HUES48 (cell line): ENCODE measurements around the gene NOS2.

Experiments used
- H3K27ac ChIP-seq: one replicate; pipeline ENCODE4 v1.7.0; 2013; ENCODE audit warnings: low read depth, low read length, inconsistent platforms
- H3K27me3 ChIP-seq: 2 replicates; pipeline ENCODE4 v1.6.1; 2013; ENCODE audit warnings: mild to moderate bottlenecking, low read length; ENCODE audit not compliant: control insufficient read depth, insufficient read depth
- H3K36me3 ChIP-seq: 2 replicates; pipeline ENCODE4 v1.6.1; 2013; ENCODE audit warnings: low read length; ENCODE audit not compliant: control insufficient read depth, insufficient read depth
- H3K4me1 ChIP-seq: 2 replicates; pipeline ENCODE4 v1.6.1; 2013; ENCODE audit warnings: mild to moderate bottlenecking, low read length; ENCODE audit not compliant: control insufficient read depth, insufficient read depth
- H3K4me3 ChIP-seq: 2 replicates; pipeline ENCODE4 v1.5.1; 2013; ENCODE audit warnings: mild to moderate bottlenecking, low read depth, low read length
- H3K9ac ChIP-seq: 2 replicates; pipeline ENCODE4 v1.6.1; 2013; ENCODE audit warnings: mild to moderate bottlenecking, low read depth, low read length, moderate library complexity
- H3K9me3 ChIP-seq: 2 replicates; pipeline ENCODE4 v1.6.1; 2013; ENCODE audit warnings: low read length; ENCODE audit not compliant: control insufficient read depth, insufficient read depth

The NOS2 gene

DNA sequence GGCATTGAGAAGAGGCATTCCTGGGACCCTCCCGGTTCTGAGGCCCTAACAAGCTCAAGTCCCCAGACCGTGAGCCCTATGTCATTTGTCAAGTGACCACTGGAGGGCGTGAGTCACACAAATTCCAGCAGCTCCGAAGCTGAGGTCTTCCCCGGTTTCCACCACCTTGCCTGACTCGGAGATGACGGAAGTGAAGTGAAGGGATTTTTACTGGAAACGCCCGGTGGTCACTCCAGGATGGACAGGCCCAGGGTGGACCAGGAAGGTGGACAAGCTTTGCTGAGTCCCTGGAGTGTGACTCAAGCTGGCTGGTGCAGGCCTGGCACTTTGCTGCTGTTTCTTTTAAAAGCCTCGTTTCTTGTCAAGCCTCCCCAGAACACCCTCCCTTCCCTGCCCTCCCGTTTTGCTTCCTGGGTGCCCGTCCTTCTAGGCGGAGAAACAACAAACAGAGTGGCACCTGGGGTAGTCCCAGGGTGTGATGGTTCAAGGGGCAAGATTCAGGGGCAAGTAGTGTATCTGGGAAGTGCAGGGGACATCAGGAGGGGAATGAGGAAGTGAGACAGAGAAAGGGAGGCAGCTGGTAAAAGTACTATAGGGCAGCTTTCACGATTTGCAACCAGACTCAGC, 5.3 kb upstream of the NOS2 start:
- no peak overlapping the region for H3K9ac ChIP-seq

DNA sequence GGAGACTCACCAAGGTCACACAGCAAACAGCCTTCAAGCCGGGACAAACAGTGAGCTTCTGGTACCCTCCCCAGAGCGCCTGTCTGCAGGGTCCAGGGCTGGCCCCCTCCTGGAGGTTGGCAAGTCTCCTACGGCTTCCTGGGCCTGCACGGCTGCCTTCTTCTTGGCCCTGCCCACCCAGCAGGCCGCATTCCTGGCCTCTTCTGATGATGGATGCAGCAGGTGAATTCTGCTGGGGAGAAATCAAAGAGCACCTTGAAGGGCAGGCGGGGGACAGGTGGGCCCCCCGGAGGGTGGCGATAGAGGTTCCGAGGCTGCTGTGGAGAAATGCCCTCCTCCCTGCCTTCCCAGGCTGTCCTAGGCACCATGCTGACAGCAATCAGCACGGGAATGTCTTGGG, 3.8 kb upstream of the NOS2 start:
- H3K27ac ChIP-seq: no peak overlapping the region
- H3K9me3 ChIP-seq: no peaks in the 10 kb centered on the region
- no peaks in the 10 kb centered on the region for H3K36me3 ChIP-seq
- H3K9ac ChIP-seq: no peak overlapping the region
- no peaks in the 10 kb centered on the region for H3K27me3 ChIP-seq
- H3K4me1 ChIP-seq: no peaks in the 10 kb centered on the region; the same call in 1 of the 2 replicates
- H3K4me3 ChIP-seq: no peak overlapping the region

More for the DNA sequence above, 5.3 kb upstream of the NOS2 start:
- no peaks in the 10 kb centered on the region for H3K9me3 ChIP-seq
- no peaks in the 10 kb centered on the region for H3K36me3 ChIP-seq
- H3K4me1 ChIP-seq: no peaks in the 10 kb centered on the region; the same call in 1 of the 2 replicates
- H3K27ac ChIP-seq: no peak overlapping the region
- H3K27me3 ChIP-seq: no peaks in the 10 kb centered on the region
- 0 out of 2 replicates have a peak overlapping the region, but pooled peaks have one; percentile 15 for H3K4me3 ChIP-seq

DNA sequence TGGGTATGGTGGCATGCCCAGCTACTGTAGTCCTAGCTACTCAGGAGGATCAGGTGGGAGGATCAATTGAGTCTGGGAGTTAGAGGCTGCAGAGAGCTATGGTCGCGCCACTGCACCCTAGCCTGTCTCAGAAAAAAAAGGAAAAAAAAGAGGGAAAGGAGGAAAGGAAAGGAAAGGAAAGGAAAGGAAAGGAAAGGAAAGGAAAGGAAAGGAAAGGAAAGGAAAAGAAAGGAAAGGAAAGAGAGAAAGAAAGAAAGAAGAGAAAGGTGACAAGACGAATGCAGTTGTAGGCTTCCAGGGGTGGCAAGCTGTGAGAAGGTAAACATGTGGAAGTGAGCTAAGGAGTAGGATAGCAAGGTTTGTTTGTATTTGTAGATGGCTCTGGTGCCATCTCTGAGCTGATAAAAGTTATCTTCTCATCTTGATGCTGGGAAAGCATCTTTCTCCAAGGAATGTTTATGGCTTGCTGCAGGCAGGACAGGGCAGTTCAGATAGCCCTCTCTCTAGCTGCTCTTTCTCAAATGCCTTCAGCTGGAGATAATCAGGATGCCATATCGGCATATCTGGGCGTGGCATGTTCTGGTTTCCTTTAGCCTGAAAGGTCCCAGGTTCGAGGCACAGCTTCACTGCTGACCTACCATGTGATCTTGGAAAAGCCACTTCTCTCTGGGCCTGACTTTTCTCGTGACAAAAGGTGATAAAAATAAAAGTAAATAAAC, 2.8 kb upstream of the NOS2 start:
- Histone ChIP-seq H3K4me3 (no peak overlapping the region), H3K27ac (no peak overlapping the region), H3K9ac (no peak overlapping the region), H3K27me3 (no peaks in the 10 kb centered on the region), H3K36me3 (no peaks in the 10 kb centered on the region), H3K9me3 (no peaks in the 10 kb centered on the region), H3K4me1 (no peaks in the 10 kb centered on the region; the same call in 1 of the 2 replicates)

GRCh38 chr17:27802033-27802432, 1.7 kb upstream of the NOS2 start:
- Histone ChIP-seq H3K4me3 (no peak overlapping the region), H3K36me3 (no peaks in the 10 kb centered on the region), H3K27ac (no peak overlapping the region), H3K9ac (no peak overlapping the region), H3K9me3 (no peaks in the 10 kb centered on the region), H3K4me1 (no peaks in the 10 kb centered on the region; the same call in 1 of the 2 replicates), H3K27me3 (no peaks in the 10 kb centered on the region)

DNA sequence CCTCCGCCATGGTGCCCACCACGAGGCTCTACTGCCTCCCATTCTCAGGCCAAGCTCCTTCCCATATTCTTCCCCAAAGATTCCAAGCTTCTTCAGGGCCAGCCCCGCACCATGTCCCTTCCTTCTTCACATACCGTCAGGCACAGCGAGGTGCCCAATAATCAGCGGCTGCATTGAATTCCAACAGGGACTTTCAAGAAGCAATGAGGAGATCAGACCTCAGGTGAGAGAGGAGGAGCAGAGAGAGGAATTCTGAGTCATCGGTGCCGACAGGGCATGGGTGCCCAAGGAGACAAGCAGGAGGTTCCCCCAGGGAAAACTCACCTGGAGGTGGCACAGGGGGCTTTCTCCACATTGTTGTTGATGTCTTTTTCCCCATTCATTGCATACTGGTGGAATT, 2.0 kb downstream of the NOS2 start:
- no peaks in the 10 kb centered on the region for H3K9me3 ChIP-seq
- no peak overlapping the region for H3K27ac ChIP-seq
- no peaks in the 10 kb centered on the region for H3K4me1 ChIP-seq
- H3K36me3 ChIP-seq: no peaks in the 10 kb centered on the region
- peaks cover 15% of the 10 kb centered on the region for H3K27me3 ChIP-seq
- no peak overlapping the region for H3K4me3 ChIP-seq
- H3K9ac ChIP-seq: no peak overlapping the region

- Histone ChIP-seq H3K9ac (no peak overlapping the region), H3K4me1 (no peaks in the 10 kb centered on the region), H3K27me3 (peaks cover 24% of the 10 kb centered on the region), H3K9me3 (no peaks in the 10 kb centered on the region), H3K27ac (no peak overlapping the region), H3K4me3 (no peak overlapping the region), H3K36me3 (no peaks in the 10 kb centered on the region)
Measured at GRCh38 chr17:27797390-27798091, 2.8 kb downstream of the NOS2 start.

GRCh38 chr17:27793906-27794569, 6.3 kb downstream of the NOS2 start:
- no peaks in the 10 kb centered on the region for H3K4me1 ChIP-seq
- H3K4me3 ChIP-seq: peak overlapping the region; percentile 54
- no peak overlapping the region for H3K9ac ChIP-seq
- H3K27me3 ChIP-seq: peaks cover 32% of the 10 kb centered on the region
- H3K27ac ChIP-seq: no peak overlapping the region
- H3K36me3 ChIP-seq: no peaks in the 10 kb centered on the region
- H3K9me3 ChIP-seq: no peaks in the 10 kb centered on the region

DNA sequence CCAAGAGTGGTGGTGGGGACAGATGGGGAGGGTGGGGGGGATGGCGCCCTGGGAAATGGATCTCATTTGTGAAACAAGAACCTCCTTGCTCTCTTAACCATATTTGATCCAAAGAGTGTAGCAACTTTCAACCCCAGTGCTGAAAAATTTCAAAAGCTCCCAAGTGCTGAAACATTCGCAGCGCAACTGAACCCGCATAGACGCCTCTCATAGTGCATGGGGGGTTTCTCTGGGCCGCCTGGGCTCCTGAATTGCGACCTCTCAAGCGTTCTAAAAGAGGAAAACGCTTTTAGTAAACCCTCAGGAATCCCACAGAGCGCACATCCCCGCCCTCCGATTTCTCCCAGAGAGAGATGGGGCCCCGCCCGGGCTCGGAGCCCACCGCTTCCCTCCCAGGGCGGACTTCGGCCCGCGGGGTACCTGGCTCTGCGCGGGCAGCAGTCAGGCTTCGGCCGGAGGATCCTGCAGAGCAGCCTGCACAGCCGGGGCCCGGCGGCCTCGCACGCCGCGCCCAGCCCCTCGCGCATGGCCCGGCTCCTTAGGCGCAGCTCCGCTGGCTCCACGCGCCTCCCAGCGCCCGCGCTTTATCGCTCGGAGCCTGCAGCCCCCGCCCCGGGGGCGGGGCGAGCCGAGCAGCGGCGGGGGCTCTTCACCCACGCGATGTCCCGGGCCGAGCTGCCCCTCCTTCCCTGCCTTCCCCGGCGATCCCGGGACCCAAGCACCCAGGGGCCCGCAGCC, 7.0 kb downstream of the NOS2 start:
- H3K9me3 ChIP-seq: no peaks in the 10 kb centered on the region
- no peak overlapping the region for H3K9ac ChIP-seq
- H3K36me3 ChIP-seq: no peaks in the 10 kb centered on the region
- H3K4me1 ChIP-seq: no peaks in the 10 kb centered on the region
- peaks cover 32% of the 10 kb centered on the region for H3K27me3 ChIP-seq
- peak overlapping the region; percentile 54 for H3K4me3 ChIP-seq
- no peak overlapping the region for H3K27ac ChIP-seq

DNA sequence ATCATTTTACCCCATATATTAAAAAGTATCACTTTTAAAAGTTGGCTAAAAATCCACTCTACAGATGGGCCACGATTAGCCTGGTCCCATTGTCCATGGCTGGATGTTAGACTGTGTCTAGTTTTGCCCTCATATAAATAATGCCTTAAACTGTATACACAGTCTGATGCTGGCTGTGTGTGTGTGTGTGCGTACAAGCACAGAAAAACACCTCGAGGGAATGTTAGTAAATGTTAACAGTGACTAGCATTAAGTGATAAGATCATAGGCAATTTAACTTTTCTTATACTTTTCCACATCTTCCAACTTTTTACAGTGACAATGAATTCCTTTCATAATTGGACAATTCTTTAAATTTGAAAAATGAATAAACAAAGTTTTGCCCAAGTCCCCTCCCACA, 8.2 kb downstream of the NOS2 start:
- no peaks in the 10 kb centered on the region for H3K36me3 ChIP-seq
- H3K9ac ChIP-seq: no peak overlapping the region
- H3K4me3 ChIP-seq: no peak overlapping the region
- no peaks in the 10 kb centered on the region for H3K4me1 ChIP-seq
- H3K27me3 ChIP-seq: peaks cover 32% of the 10 kb centered on the region
- no peak overlapping the region for H3K27ac ChIP-seq
- no peaks in the 10 kb centered on the region for H3K9me3 ChIP-seq

DNA sequence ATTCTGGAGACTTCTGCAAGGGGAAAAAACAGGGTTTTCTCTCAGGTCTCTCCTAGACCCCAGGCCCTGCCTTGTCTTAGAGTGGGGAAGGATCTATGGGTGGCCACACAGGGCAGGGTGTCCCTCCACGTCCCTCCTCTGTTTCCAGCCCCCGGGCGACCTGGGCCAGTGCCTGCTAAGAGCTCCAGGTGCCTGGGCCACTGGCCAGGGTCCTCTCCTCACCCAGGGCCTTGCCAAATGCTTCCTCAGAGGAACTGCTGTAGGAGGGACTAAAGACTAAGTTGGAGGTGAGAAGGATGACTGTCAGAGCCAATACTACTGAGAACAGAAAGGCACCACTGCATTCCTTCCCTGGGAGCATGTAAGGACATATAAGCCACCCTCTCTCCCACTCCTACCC, 11.4 kb downstream of the NOS2 start:
- H3K27me3 ChIP-seq: peaks cover 22% of the 10 kb centered on the region
- H3K27ac ChIP-seq: no peak overlapping the region
- H3K4me1 ChIP-seq: no peaks in the 10 kb centered on the region
- H3K36me3 ChIP-seq: no peaks in the 10 kb centered on the region
- no peak overlapping the region for H3K9ac ChIP-seq
- no peaks in the 10 kb centered on the region for H3K9me3 ChIP-seq
- no peak overlapping the region for H3K4me3 ChIP-seq
